Lower lobe of right lung (tissue), 2 donors: ENCODE measurements around the gene MDGA2. TPM values are rescaled to one million over a fixed set of nuclear protein-coding genes. Genes with fewer than 3 reads are reported as not detected.

ENCODE experiments used
- ATAC-seq, 2 donors: fragments of 200-7000 bp; cut with Tn5 transposase; one replicate each; pipeline ENCODE4 v1.9.1; 2020 to 2022; ENCODE audit warnings: mild to moderate bottlenecking in 2 of 2, moderate library complexity in 2 of 2
- DNase-seq: peaks from one replicate; pipeline ENCODE4 v3.0.0-alpha.2; 2020
- H3K27ac ChIP-seq: fragments of 200-600 bp; one replicate; pipeline ENCODE4 v1.8.0; 2022
- H3K27me3 ChIP-seq: fragments of 200-600 bp; one replicate; pipeline ENCODE4 v1.8.0; 2022; ENCODE audit warnings: low read depth
- H3K36me3 ChIP-seq: fragments of 200-600 bp; one replicate; pipeline ENCODE4 v1.8.0; 2022; ENCODE audit warnings: mild to moderate bottlenecking
- H3K4me1 ChIP-seq: fragments of 200-600 bp; one replicate; pipeline ENCODE4 v1.8.0; 2022
- H3K4me3 ChIP-seq: fragments of 200-600 bp; one replicate; pipeline ENCODE4 v1.8.0; 2022; ENCODE audit warnings: mild to moderate bottlenecking
- H3K9me3 ChIP-seq: fragments of 200-600 bp; one replicate; pipeline ENCODE4 v1.8.0; 2022
- intact Hi-C: fragments of 100-400 bp; cut with DNase I; formaldehyde crosslinking; loops from one replicate; pipeline ENCODE4 v1.11.0; 2022
- total RNA-seq: library from RNA; stranded (reverse); fragmentation: NEBNext Ultra II Directional; extraction: Animal tissue kit (Norgen Biotek cat#: 25700); gene quantifications from one replicate; pipeline ENCODE4 v1.2.1, GENCODE V29; 2021
- TF ChIP-seq, protein P1 (sequence below): fragments of 200-600 bp; IDR thresholded peaks from one replicate; pipeline ENCODE4 v1.8.0; 2022; ENCODE audit warnings: antibody characterized with exemption, mild to moderate bottlenecking
- donor health status: DM: no; HTN: yes; CAD: no; lungs with severe emphysema.

Gene MDGA2
- total RNA-seq, 1 donor from 2014 or later = 0.24 TPM

- no peak for ATAC-seq
- TF ChIP-seq, protein P1, sequence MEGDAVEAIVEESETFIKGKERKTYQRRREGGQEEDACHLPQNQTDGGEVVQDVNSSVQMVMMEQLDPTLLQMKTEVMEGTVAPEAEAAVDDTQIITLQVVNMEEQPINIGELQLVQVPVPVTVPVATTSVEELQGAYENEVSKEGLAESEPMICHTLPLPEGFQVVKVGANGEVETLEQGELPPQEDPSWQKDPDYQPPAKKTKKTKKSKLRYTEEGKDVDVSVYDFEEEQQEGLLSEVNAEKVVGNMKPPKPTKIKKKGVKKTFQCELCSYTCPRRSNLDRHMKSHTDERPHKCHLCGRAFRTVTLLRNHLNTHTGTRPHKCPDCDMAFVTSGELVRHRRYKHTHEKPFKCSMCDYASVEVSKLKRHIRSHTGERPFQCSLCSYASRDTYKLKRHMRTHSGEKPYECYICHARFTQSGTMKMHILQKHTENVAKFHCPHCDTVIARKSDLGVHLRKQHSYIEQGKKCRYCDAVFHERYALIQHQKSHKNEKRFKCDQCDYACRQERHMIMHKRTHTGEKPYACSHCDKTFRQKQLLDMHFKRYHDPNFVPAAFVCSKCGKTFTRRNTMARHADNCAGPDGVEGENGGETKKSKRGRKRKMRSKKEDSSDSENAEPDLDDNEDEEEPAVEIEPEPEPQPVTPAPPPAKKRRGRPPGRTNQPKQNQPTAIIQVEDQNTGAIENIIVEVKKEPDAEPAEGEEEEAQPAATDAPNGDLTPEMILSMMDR = no peak
- Histone ChIP-seq H3K4me1 (no peaks in the 10 kb centered on the region), H3K9me3 (no peaks in the 10 kb centered on the region), H3K4me3 (no peak overlapping the region), H3K36me3 (no peaks in the 10 kb centered on the region), H3K27me3 (no peaks in the 10 kb centered on the region), H3K27ac (no peak overlapping the region)
- intact Hi-C loops = no loop called here
- peak; percentile 30 for DNase-seq
These were observed 856.3 kb downstream of the MDGA2 start for GRCh38 chr14:46819117-46819516.

GRCh38 chr14:46818147-46818546, 857.3 kb downstream of the MDGA2 start:
- no peaks in the 10 kb centered on the region for H3K9me3 ChIP-seq
- DNase-seq (no peak), ATAC-seq (no peak)
- intact Hi-C loops = no loop called here
- TF ChIP-seq, protein P1 = no peak
- H3K27me3 ChIP-seq = no peaks in the 10 kb centered on the region
- H3K27ac ChIP-seq = no peak overlapping the region
- no peak overlapping the region for H3K4me3 ChIP-seq
- H3K4me1 ChIP-seq = no peaks in the 10 kb centered on the region
- H3K36me3 ChIP-seq = no peaks in the 10 kb centered on the region

DNA sequence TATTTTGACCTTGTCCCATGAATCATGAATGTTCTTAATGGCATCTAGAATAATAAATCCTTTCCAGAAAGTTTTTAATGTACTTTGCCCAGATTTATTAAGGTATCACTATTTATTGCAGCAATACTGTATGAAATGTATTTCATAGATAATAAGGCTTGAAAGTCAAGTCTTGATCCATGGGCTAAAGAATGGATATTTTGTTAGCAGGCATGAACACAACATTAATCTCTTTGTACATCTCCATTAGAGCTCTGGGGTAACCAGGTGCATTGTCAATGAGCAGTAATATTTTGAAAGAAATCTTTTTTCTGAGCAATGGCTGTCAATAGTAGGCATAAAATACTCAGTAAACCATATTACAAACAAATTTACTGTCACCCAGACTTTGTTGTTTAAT, 882.3 kb downstream of the MDGA2 start:
- intact Hi-C loops = no loop called here
- Histone ChIP-seq H3K4me1 (no peaks in the 10 kb centered on the region), H3K27me3 (no peaks in the 10 kb centered on the region), H3K36me3 (no peaks in the 10 kb centered on the region), H3K9me3 (no peaks in the 10 kb centered on the region), H3K27ac (no peak overlapping the region), H3K4me3 (no peak overlapping the region)
- DNase-seq (no peak), ATAC-seq (no peak)
- TF ChIP-seq, protein P1 = no peak
